ENCODE data around the gene ETFA.

GRCh38 chr15:76298986-76299385 is 12.3 kb downstream of the ETFA start:
- TF ChIP-seq CTCF (IDR thresholded peaks at IDR 0.05; ENCODE audit: low read depth, low read length) (no peak), EZH2phosphoT487 (IDR thresholded peaks at IDR 0.05; ENCODE audit: low read depth) (no peak)
